ENCODE results near the gene GLUL. TPM values are rescaled to one million over a fixed set of nuclear protein-coding genes. Genes with fewer than 3 reads are reported as not detected.
"Not testable (repeated sequence)": the region's sequence is repeated elsewhere in the genome, so short reads cannot be mapped to it uniquely, and the experiment has no call there.

GLUL gene
- polyA plus RNA-seq, 1 donor, result 292 TPM

- no peak for DNase-seq
Observed at GRCh38 chr1:182397653-182398393, 6.2 kb upstream of the GLUL start.

- DNase-seq, result no peak
Observed at GRCh38 chr1:182395906-182396305, 4.3 kb upstream of the GLUL start.

DNA sequence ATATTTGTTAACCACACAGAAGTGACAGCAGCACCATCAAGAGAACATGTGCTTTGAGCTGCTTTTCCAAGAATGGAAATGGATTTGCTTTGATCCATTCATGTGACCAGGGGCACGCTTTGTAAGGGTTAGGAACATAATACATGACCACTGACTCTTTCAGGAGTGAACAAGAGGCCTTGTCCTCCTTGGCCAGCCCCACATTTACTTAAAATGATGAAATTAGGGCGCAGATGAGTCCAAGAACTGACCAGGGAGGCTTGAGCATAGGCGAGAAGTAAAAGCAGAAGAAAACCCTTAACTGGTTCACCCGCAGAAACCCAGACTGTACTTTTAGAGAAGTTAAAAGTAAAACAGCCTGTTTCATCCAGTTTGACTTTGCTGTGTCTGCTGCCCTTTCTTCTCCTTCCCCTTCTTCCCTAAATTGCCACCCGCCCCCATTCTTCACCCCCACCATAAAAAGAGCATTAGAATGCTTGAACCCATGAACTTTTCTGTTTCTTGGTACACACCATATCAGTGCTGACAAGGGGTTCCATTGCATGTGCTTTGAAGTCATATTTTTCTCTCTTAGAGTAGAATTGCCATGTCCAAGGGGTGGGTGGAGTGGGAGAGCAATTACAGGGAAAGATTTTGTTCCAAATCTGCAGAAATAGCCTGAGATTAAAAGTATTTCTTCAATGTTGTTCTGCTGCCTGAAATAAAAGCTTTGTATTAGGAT is 2.6 kb upstream of the GLUL start:
- no peak for DNase-seq

- DNase-seq, result no peak
Observed at GRCh38 chr1:182392050-182393028, 749 bp upstream of the GLUL start.

DNA sequence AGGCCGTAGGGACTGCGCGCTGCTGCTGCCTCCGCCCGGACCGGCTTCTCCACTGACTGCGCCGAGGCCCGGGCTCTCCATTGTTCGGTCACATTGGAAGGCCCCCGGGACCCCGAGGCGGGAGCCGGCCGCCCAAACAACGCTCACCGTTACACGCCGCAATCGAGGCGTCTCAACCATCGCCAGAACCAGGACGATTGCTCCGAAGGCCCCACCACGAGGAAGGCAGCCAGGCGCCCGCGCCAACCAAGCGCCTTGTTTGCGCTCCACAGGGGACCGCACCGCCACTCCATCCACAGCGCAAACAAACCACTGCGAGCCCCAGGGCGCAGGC is 595 bp downstream of the GLUL start:
- DNase-seq, result no peak

- no peak for DNase-seq
Observed at GRCh38 chr1:182389619-182390047, 2.0 kb downstream of the GLUL start.

- no peak for DNase-seq
Observed at GRCh38 chr1:182388392-182389134, 3.0 kb downstream of the GLUL start.

GRCh38 chr1:182387566-182387965 is 4.0 kb downstream of the GLUL start:
- DNase-seq, result no peak

DNA sequence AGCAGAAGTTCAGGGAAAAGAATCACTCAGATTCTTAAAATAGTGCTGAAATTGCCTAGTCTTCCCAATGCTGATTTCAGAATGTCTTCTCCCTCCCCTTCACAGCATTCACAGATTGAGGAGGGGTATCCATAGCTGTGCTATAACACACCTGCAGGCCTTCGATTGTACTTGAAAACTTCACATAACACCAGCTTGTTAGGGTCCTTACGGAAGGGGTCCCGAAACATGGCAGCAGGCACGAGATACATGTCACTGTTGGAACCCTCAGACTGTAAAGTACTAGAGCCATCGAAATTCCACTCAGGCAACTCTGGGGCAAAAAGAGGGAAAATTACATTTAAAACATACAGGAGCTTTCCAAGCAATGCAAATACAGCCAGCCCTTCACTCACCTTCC is 4.6 kb downstream of the GLUL start:
- no peak for DNase-seq

DNA sequence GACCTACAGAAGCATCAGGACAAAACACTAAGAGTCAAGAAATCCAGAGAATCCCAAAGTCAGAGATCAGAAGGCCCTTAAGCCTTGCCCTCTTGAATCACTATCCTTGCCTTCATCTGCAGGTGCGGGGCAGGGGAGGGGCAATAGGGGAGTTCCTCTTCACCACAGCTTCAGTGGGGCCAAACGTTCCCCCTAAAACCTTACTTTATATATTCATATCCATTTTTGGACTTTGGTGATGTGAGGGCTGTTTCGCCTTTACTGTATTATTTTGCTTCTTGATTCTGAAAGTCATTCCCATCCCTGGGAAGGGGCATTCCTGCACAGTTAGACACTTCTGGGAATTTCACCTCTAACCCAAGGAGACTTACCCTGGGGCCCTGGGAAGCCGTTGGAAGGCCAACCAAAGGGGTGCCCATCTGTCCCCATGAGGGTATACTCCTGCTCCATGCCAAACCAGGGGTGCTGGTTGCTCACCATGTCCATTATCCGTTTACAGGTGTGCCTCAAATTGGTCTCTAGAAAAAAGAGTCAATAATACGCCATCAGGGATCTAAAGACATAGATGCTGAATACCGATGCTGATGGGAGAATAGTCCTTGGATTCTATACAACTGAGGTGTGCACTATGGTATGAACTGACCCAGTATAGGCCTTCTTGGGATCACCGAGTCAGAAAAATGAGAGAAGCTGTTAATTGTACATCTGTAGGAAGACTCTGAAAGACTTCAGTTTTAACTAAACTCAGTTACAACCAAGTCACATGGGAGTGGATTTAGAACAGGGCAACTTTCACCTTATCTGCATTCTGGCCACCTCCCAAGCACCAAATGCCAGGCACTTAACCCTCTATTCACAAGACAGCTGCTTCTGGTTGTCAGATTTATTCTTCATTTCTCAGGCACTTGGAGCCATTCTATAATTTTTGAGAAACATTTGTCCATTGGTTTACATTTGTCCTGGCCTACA is 5.4 kb downstream of the GLUL start:
- no peak for DNase-seq

DNA sequence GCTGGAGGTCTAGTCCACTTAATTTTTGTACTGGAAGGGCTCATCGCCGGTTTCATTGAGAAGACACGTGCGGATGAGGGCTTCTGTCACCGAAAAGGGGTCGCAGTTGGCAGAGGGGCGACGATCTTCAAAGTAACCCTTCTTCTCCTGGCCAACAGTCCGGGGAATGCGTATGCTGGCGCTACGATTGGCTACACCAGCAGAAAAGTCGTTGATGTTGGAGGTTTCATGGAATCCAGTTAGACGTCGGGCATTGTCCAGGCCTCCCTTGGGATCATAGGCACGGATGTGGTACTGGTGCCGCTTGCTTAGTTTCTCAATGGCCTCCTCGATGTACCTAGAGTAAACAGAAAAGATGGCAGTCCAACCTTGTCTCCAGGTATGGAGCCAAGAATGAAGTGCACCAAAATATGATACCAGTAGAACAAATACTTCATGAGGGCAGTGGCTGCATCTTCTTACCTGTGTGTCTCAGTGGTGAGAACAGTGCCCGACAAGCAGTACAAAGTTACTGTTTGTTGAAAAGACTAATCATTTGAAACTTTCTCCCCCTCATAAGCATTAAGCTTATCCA is 7.1 kb downstream of the GLUL start:
- DNase-seq, result no peak

DNA sequence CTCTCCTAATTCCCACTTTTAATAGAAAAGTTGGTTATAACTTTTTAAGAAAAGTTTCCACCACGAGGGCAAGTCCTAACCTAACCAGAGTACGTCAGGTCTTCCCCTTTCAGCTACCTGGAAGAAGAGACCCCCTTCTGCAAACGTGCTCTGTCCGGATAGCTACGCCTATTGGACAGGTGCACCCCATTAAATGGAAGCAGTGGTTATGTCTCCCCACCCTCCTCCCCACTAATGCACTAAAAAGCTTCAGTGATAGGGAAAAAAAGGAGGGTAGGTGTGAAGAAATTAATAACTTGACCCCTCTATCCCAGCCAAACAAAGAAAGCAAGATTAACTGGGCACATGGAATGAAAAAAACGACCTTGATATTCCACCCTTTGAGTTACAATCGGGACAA is 7.7 kb downstream of the GLUL start:
- DNase-seq, result no peak

- no peak for DNase-seq
Observed at GRCh38 chr1:182383037-182383661, 8.4 kb downstream of the GLUL start.

- no peak for DNase-seq
Observed at GRCh38 chr1:182381962-182382819, 9.4 kb downstream of the GLUL start.

DNA sequence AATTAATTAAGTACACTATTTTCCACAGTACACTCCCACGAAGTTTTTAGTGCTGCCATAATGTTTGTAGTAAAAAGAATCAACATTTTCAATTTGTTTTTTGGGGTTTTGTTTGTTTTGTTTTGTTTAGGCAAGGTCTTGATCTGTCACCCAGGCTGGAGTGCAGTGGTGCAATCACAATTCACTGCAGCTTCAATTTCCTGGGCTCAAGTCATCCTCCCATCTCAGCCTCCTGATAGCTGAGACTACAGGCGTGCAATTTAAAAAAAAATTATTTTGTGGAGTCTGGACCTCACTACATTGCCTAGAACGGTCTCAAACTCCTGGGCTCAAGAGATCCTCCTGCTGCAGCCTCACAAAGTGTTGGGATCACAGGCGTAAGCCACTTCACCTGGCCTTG is 11.4 kb downstream of the GLUL start:
- DNase-seq, result no peak

- DNase-seq, result not testable (repeated sequence)
Observed at GRCh38 chr1:182379781-182380180, 11.8 kb downstream of the GLUL start.

DNA sequence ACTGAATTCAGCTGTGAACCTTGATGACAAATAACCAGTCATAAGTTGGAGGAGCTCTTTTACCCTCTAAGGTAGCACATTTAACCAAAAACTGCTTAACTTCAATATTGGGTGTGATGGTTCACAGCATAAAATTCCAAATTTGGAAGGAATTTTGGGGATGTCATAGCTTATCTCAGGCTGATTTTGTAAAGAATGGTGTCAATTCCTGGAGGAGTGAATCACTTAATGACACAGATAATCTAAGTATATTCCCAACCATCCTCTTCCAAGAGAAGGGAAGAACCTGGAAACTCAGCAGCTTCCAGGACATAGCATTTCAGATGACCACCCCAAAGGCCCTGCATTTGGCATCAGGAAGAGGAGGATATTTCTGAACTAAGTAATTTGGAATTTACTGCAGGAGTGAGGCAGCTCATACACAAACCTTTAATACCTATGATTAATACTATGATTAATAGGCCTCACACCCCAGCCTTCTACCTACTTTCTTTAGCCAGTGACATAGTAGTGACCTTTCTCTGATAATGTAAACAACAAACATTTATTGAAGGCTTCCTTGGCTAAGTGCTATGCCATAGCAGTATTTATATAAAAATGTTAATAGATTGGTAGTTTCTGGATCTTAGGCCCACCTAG is 14.5 kb downstream of the GLUL start:
- no peak for DNase-seq

DNA sequence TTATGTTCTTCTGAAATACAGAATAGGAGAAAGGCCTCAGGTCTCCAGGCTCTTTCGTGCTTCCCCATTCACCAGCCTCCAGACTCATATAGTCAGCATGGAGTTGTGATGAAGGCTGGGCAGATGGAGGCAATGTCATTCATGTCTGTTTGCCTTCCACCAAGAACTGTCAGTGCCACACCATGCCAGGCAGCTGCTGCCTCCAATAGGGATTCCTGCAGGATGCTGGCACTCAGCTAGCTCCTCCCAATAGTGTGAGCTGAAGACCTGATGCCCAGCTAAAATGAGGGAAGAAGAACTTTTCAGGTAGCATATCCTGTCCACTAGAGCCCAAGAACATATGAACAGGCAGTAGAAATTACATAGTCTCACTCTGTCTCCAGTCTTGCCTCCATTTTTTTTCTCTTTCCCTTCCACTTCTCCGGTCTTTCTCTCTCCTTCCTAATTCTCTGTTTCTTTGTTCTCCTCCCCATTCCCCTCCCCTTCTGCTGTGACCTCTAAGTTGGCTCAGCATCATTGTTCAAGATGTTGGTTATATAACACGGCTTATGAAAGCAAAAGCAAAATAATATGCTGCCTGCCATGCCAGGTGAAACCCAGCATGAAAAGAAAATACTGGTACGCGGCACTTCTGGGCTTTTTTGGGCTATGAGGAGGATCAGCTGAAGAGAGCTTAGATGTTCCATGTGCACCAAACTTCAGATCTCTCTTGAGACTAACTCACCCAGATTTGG is 17.3 kb downstream of the GLUL start:
- DNase-seq, result no peak

Measured in left kidney (tissue), 2 donors.